NB4 (cell line): ENCODE measurements around the gene CREB3L2.

Source experiments
- DNase-seq: peaks from one replicate; pipeline ENCODE4 v3.0.0; 2010; ENCODE audit warnings: low read depth
- H3K4me3 ChIP-seq: one replicate; pipeline ENCODE4 v1.5.1; 2011; ENCODE audit warnings: mild to moderate bottlenecking, low read depth, low read length, moderate library complexity
- MYC ChIP-seq: IDR thresholded peaks from 2 replicates; pipeline ENCODE4 v1.6.1; 2011; ENCODE audit warnings: low read depth, low read length
- POLR2A ChIP-seq: IDR thresholded peaks from 2 replicates; pipeline ENCODE4 v1.6.1; 2011; ENCODE audit warnings: mild to moderate bottlenecking; ENCODE audit not compliant: insufficient read length; ENCODE audit errors: extremely low read depth
- TF ChIP-seq, protein P1 (sequence below): IDR thresholded peaks from one replicate; pipeline ENCODE4 v1.5.1; 2012; ENCODE audit warnings: low read depth, low read length
- TF ChIP-seq, protein P2 (sequence below): IDR thresholded peaks from 2 replicates; pipeline ENCODE4 v1.6.1; 2011; ENCODE audit warnings: low read depth, low read length

Gene CREB3L2

GRCh38 chr7:137825489-137825888 lies 176.4 kb downstream of the CREB3L2 start:
- no peak for TF ChIP-seq MYC
- TF ChIP-seq POLR2A = no peak
- TF ChIP-seq, protein P1, sequence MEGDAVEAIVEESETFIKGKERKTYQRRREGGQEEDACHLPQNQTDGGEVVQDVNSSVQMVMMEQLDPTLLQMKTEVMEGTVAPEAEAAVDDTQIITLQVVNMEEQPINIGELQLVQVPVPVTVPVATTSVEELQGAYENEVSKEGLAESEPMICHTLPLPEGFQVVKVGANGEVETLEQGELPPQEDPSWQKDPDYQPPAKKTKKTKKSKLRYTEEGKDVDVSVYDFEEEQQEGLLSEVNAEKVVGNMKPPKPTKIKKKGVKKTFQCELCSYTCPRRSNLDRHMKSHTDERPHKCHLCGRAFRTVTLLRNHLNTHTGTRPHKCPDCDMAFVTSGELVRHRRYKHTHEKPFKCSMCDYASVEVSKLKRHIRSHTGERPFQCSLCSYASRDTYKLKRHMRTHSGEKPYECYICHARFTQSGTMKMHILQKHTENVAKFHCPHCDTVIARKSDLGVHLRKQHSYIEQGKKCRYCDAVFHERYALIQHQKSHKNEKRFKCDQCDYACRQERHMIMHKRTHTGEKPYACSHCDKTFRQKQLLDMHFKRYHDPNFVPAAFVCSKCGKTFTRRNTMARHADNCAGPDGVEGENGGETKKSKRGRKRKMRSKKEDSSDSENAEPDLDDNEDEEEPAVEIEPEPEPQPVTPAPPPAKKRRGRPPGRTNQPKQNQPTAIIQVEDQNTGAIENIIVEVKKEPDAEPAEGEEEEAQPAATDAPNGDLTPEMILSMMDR = no peak
- TF ChIP-seq, protein P2, sequence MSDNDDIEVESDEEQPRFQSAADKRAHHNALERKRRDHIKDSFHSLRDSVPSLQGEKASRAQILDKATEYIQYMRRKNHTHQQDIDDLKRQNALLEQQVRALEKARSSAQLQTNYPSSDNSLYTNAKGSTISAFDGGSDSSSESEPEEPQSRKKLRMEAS = no peak
- H3K4me3 ChIP-seq = no peak overlapping the region
- DNase-seq = no peak
